T-helper 2 cell treated with Interferon-gamma antibody and Interleukin-4, amounts not matched to agents 5 μg/mL and 100 μg/mL, for 36 hours (primary cell): Measurements from ENCODE around the gene NCEH1.

Source experiments
- DNase-seq: peaks from one replicate; pipeline ENCODE4 v3.0.0; 2021; ENCODE audit warnings: low spot score
- H3K27ac Mint-ChIP-seq: one replicate; pipeline ENCODE4 v1.8.0; 2021; ENCODE audit warnings: mild to moderate bottlenecking, mixed read lengths
- H3K27me3 Mint-ChIP-seq: one replicate; pipeline ENCODE4 v1.8.0; 2021; ENCODE audit warnings: low read depth, mixed read lengths
- H3K36me3 Mint-ChIP-seq: one replicate; pipeline ENCODE4 v1.8.0; 2021; ENCODE audit warnings: low read depth, mixed read lengths
- H3K4me1 Mint-ChIP-seq: one replicate; pipeline ENCODE4 v1.8.0; 2021; ENCODE audit warnings: low read depth, mixed read lengths
- H3K4me3 Mint-ChIP-seq: one replicate; pipeline ENCODE4 v1.8.0; 2022; ENCODE audit warnings: mild to moderate bottlenecking, moderate library complexity, mixed read lengths
- H3K9me3 Mint-ChIP-seq: one replicate; pipeline ENCODE4 v1.8.0; 2021; ENCODE audit warnings: mixed read lengths

Gene NCEH1

GRCh38 chr3:172613845-172614244 is 97.0 kb downstream of the NCEH1 start:
- H3K4me3 Mint-ChIP-seq, result no peak overlapping the region
- H3K27ac Mint-ChIP-seq, result no peak overlapping the region
- DNase-seq, result no peak
- peaks cover 23% of the 10 kb centered on the region for H3K9me3 Mint-ChIP-seq
- H3K36me3 Mint-ChIP-seq, result peaks cover 3% of the 10 kb centered on the region
- peaks cover 13% of the 10 kb centered on the region for H3K4me1 Mint-ChIP-seq
- H3K27me3 Mint-ChIP-seq, result no peaks in the 10 kb centered on the region

- DNase-seq, result no peak
- Mint-ChIP-seq H3K36me3 (peaks cover 3% of the 10 kb centered on the region), H3K27ac (no peak overlapping the region), H3K27me3 (no peaks in the 10 kb centered on the region), H3K4me3 (no peak overlapping the region), H3K4me1 (peaks cover 13% of the 10 kb centered on the region), H3K9me3 (peaks cover 23% of the 10 kb centered on the region)
Observed at GRCh38 chr3:172612871-172613678, 97.8 kb downstream of the NCEH1 start.

- no peak overlapping the region for H3K27ac Mint-ChIP-seq
- H3K36me3 Mint-ChIP-seq, result no peaks in the 10 kb centered on the region
- DNase-seq, result no peak
- peaks cover 1% of the 10 kb centered on the region for H3K4me1 Mint-ChIP-seq
- no peak overlapping the region for H3K4me3 Mint-ChIP-seq
- peaks cover 19% of the 10 kb centered on the region for H3K9me3 Mint-ChIP-seq
- H3K27me3 Mint-ChIP-seq, result no peaks in the 10 kb centered on the region
Observed at GRCh38 chr3:172609750-172610149, 101.1 kb downstream of the NCEH1 start.

GRCh38 chr3:172608575-172608974 is 102.3 kb downstream of the NCEH1 start:
- Mint-ChIP-seq H3K36me3 (no peaks in the 10 kb centered on the region), H3K4me3 (no peak overlapping the region), H3K27ac (no peak overlapping the region), H3K4me1 (no peaks in the 10 kb centered on the region), H3K9me3 (peaks cover 19% of the 10 kb centered on the region), H3K27me3 (no peaks in the 10 kb centered on the region)
- DNase-seq, result no peak

- Mint-ChIP-seq H3K4me3 (no peak overlapping the region), H3K27me3 (no peaks in the 10 kb centered on the region), H3K9me3 (peaks cover 14% of the 10 kb centered on the region), H3K27ac (no peak overlapping the region), H3K36me3 (no peaks in the 10 kb centered on the region), H3K4me1 (no peaks in the 10 kb centered on the region)
- no peak for DNase-seq
Observed at GRCh38 chr3:172607305-172608121, 103.4 kb downstream of the NCEH1 start.

- Mint-ChIP-seq H3K9me3 (peaks cover 14% of the 10 kb centered on the region), H3K4me3 (no peak overlapping the region), H3K27me3 (no peaks in the 10 kb centered on the region), H3K36me3 (no peaks in the 10 kb centered on the region), H3K4me1 (no peaks in the 10 kb centered on the region), H3K27ac (no peak overlapping the region)
- no peak for DNase-seq
Observed at GRCh38 chr3:172606021-172606420, 104.8 kb downstream of the NCEH1 start.

GRCh38 chr3:172604895-172605646 is 105.8 kb downstream of the NCEH1 start:
- no peak for DNase-seq
- H3K27me3 Mint-ChIP-seq, result no peaks in the 10 kb centered on the region
- no peak overlapping the region for H3K4me3 Mint-ChIP-seq
- H3K27ac Mint-ChIP-seq, result no peak overlapping the region
- H3K36me3 Mint-ChIP-seq, result no peaks in the 10 kb centered on the region
- no peaks in the 10 kb centered on the region for H3K4me1 Mint-ChIP-seq
- peaks cover 7% of the 10 kb centered on the region for H3K9me3 Mint-ChIP-seq

- no peaks in the 10 kb centered on the region for H3K36me3 Mint-ChIP-seq
- no peak overlapping the region for H3K4me3 Mint-ChIP-seq
Observed at GRCh38 chr3:172601066-172601832, 109.6 kb downstream of the NCEH1 start.

GRCh38 chr3:172600644-172601065 is 110.2 kb downstream of the NCEH1 start:
- H3K4me3 Mint-ChIP-seq, result no peak overlapping the region
- H3K9me3 Mint-ChIP-seq, result no peaks in the 10 kb centered on the region
- H3K36me3 Mint-ChIP-seq, result no peaks in the 10 kb centered on the region

More at GRCh38 chr3:172601066-172601832, 109.6 kb downstream of the NCEH1 start:
- H3K9me3 Mint-ChIP-seq, result no peaks in the 10 kb centered on the region
- DNase-seq, result no peak
- no peaks in the 10 kb centered on the region for H3K27me3 Mint-ChIP-seq
- H3K27ac Mint-ChIP-seq, result no peak overlapping the region
- H3K4me1 Mint-ChIP-seq, result peaks cover 4% of the 10 kb centered on the region

GRCh38 chr3:172598904-172599303 is 112.0 kb downstream of the NCEH1 start:
- H3K27me3 Mint-ChIP-seq, result no peaks in the 10 kb centered on the region
- no peak for DNase-seq
- no peaks in the 10 kb centered on the region for H3K36me3 Mint-ChIP-seq
- no peak overlapping the region for H3K4me3 Mint-ChIP-seq
- H3K9me3 Mint-ChIP-seq, result no peaks in the 10 kb centered on the region
- peaks cover 25% of the 10 kb centered on the region for H3K4me1 Mint-ChIP-seq
- H3K27ac Mint-ChIP-seq, result no peak overlapping the region

More at GRCh38 chr3:172600644-172601065, 110.2 kb downstream of the NCEH1 start:
- no peaks in the 10 kb centered on the region for H3K27me3 Mint-ChIP-seq
- H3K27ac Mint-ChIP-seq, result no peak overlapping the region
- DNase-seq, result no peak
- peaks cover 10% of the 10 kb centered on the region for H3K4me1 Mint-ChIP-seq

- H3K4me1 Mint-ChIP-seq, result peaks cover 45% of the 10 kb centered on the region
- no peaks in the 10 kb centered on the region for H3K27me3 Mint-ChIP-seq
- H3K4me3 Mint-ChIP-seq, result peak overlapping the region; percentile 72
- H3K27ac Mint-ChIP-seq, result no peak overlapping the region
- DNase-seq, result no peak
- no peaks in the 10 kb centered on the region for H3K9me3 Mint-ChIP-seq
- H3K36me3 Mint-ChIP-seq, result no peaks in the 10 kb centered on the region
Observed at GRCh38 chr3:172596394-172596706, 114.5 kb downstream of the NCEH1 start.

GRCh38 chr3:172595664-172596393 is 115.0 kb downstream of the NCEH1 start:
- Mint-ChIP-seq H3K27me3 (no peaks in the 10 kb centered on the region), H3K27ac (peak overlapping the region; percentile 70)
- peak; percentile 36 for DNase-seq

More at GRCh38 chr3:172595664-172596393, 115.0 kb downstream of the NCEH1 start:
- Mint-ChIP-seq H3K4me1 (peaks cover 50% of the 10 kb centered on the region), H3K36me3 (peaks cover 3% of the 10 kb centered on the region), H3K4me3 (peak overlapping the region; percentile 72), H3K9me3 (peaks cover 2% of the 10 kb centered on the region)
